ENCODE measurements around the gene GPR146.

Gene GPR146

DNA sequence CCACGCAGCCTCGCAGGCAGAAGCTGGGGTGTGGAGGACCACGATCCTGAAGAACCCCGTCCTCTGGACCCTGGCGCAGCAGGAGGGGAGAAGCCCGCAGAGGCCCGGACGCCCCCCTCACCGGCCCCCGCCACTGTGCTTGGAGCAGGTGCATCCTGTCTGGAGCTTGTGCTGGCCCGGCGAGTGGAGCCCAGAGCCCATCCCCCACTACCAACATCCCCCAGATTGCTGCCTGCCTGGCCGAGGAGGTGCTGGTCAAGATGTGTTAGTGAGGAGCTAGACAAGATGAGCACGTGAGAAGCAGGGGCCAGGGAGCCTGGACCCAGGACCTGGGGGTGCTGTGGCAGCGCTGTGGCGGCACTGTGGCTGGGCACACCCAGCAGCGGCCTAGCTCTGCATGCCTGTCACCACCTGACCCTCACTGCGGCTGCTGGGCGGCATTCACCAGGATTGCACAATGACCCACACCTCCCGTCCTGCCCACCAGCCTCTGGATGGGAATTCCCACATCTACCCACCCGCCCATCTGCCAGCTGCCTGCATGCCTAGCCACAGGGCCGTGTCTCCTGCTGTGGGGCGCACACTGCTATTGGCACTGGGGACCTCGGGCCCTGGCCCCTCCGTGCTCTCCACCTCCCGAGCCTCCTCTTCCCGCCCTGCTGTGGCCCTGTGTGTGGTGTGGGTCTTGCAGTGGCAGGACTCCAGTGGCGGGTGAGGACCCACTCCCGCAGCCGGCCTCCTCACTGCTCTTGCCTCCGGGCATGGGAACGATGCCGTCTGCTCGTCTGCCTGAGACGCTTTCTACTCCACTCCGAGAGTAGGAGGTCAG is 11.8 kb downstream of the GPR146 start:
- Histone ChIP-seq H3F3A (ENCODE audit: insufficient read depth) (no peaks in the 10 kb centered on the region), H3K4me2 (ENCODE audit: low read depth, low read length, poor library complexity, severe bottlenecking) (no peak overlapping the region), H3K27me3 (ENCODE audit: low read length) (no peaks in the 10 kb centered on the region), H3K79me2 (ENCODE audit: insufficient read depth, low read length) (no peaks in the 10 kb centered on the region), H3K36me3 (ENCODE audit: low read length) (no peaks in the 10 kb centered on the region), H3K9me3 (ENCODE audit: insufficient read depth, low read length) (no peaks in the 10 kb centered on the region), H3K9me2 (replicated peaks; ENCODE audit: insufficient read depth, low read length) (no peaks in the 10 kb centered on the region), H3K4me3 (ENCODE audit: insufficient read depth, low read length, poor library complexity, severe bottlenecking) (no peak overlapping the region), H4K20me1 (ENCODE audit: low read depth, low read length) (no peaks in the 10 kb centered on the region), H3K27ac (ENCODE audit: low read depth, low read length) (no peak overlapping the region), H3K9ac (ENCODE audit: low read length) (no peak overlapping the region), H2AFZ (ENCODE audit: low read depth, low read length, severe bottlenecking) (no peak overlapping the region)
- TF ChIP-seq, protein P1, sequence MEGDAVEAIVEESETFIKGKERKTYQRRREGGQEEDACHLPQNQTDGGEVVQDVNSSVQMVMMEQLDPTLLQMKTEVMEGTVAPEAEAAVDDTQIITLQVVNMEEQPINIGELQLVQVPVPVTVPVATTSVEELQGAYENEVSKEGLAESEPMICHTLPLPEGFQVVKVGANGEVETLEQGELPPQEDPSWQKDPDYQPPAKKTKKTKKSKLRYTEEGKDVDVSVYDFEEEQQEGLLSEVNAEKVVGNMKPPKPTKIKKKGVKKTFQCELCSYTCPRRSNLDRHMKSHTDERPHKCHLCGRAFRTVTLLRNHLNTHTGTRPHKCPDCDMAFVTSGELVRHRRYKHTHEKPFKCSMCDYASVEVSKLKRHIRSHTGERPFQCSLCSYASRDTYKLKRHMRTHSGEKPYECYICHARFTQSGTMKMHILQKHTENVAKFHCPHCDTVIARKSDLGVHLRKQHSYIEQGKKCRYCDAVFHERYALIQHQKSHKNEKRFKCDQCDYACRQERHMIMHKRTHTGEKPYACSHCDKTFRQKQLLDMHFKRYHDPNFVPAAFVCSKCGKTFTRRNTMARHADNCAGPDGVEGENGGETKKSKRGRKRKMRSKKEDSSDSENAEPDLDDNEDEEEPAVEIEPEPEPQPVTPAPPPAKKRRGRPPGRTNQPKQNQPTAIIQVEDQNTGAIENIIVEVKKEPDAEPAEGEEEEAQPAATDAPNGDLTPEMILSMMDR (IDR thresholded peaks at IDR 0.05; ENCODE audit: insufficient read depth, low read length, poor library complexity, severe bottlenecking) = no peak
- TF ChIP-seq EZH2phosphoT487 (conservative IDR thresholded peaks at IDR 0.05; ENCODE audit: low read length) = no peak

DNA sequence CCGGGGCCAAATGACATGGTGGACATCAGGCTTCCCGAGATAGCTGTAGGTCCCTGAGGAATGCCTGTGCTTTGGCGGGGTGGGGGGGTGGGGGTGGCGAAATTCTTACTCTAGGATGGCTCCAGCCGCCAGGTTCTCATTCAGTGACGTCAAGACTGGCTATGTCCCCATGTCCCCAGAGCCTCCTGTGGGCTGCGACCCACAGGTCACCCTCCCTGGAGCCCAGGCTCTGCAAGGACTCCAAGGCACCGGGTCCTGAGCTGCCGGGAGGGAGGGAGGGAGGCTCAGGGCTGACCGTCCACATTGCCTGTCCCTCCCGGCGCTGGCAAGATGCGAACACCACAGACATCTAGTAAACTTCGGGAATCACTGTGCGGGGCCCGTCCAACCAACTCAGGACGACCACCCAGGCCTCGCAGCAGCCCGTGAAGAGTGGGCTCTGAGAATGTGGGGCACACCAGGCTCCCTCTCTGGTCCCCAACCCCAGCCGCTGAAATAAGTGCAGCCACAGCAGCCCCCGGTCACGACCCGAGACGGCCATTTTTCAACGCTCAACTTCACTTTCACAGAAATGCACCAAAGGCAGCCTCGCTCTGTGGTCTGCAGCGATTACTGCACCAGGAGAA is 12.6 kb downstream of the GPR146 start:
- H2AFZ ChIP-seq (ENCODE audit: low read depth, low read length, severe bottlenecking) = no peak overlapping the region
- H3K27me3 ChIP-seq (ENCODE audit: low read length) = no peaks in the 10 kb centered on the region
- H3K9ac ChIP-seq (ENCODE audit: low read length) = no peak overlapping the region
- H3K27ac ChIP-seq (ENCODE audit: low read depth, low read length) = no peak overlapping the region
- TF ChIP-seq, protein P1 (IDR thresholded peaks at IDR 0.05; ENCODE audit: insufficient read depth, low read length, poor library complexity, severe bottlenecking) = no peak
- TF ChIP-seq EZH2phosphoT487 (conservative IDR thresholded peaks at IDR 0.05; ENCODE audit: low read length) = no peak
- H4K20me1 ChIP-seq (ENCODE audit: low read depth, low read length) = no peaks in the 10 kb centered on the region
- no peak overlapping the region for H3K4me3 ChIP-seq (ENCODE audit: insufficient read depth, low read length, poor library complexity, severe bottlenecking)
- no peaks in the 10 kb centered on the region for H3K9me3 ChIP-seq (ENCODE audit: insufficient read depth, low read length)
- H3K9me2 ChIP-seq (replicated peaks; ENCODE audit: insufficient read depth, low read length) = no peaks in the 10 kb centered on the region
- no peaks in the 10 kb centered on the region for H3F3A ChIP-seq (ENCODE audit: insufficient read depth)
- no peaks in the 10 kb centered on the region for H3K79me2 ChIP-seq (ENCODE audit: insufficient read depth, low read length)
- no peak overlapping the region for H3K4me2 ChIP-seq (ENCODE audit: low read depth, low read length, poor library complexity, severe bottlenecking)
- no peaks in the 10 kb centered on the region for H3K36me3 ChIP-seq (ENCODE audit: low read length)

DNA sequence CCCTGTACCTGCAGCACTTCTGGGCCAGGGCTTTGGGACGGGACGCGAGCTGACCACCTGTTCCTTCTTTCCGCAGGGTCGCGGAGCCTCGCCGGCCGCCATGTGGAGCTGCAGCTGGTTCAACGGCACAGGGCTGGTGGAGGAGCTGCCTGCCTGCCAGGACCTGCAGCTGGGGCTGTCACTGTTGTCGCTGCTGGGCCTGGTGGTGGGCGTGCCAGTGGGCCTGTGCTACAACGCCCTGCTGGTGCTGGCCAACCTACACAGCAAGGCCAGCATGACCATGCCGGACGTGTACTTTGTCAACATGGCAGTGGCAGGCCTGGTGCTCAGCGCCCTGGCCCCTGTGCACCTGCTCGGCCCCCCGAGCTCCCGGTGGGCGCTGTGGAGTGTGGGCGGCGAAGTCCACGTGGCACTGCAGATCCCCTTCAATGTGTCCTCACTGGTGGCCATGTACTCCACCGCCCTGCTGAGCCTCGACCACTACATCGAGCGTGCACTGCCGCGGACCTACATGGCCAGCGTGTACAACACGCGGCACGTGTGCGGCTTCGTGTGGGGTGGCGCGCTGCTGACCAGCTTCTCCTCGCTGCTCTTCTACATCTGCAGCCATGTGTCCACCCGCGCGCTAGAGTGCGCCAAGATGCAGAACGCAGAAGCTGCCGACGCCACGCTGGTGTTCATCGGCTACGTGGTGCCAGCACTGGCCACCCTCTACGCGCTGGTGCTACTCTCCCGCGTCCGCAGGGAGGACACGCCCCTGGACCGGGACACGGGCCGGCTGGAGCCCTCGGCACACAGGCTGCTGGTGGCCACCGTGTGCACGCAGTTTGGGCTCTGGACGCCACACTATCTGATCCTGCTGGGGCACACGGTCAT is 13.3 kb downstream of the GPR146 start:
- Histone ChIP-seq H3K9ac (ENCODE audit: low read length) (no peak overlapping the region), H3K79me2 (ENCODE audit: insufficient read depth, low read length) (no peaks in the 10 kb centered on the region), H3K36me3 (ENCODE audit: low read length) (no peaks in the 10 kb centered on the region)

More for the DNA sequence above, 13.3 kb downstream of the GPR146 start:
- no peaks in the 10 kb centered on the region for H3K27me3 ChIP-seq (ENCODE audit: low read length)
- no peak overlapping the region for H3K4me2 ChIP-seq (ENCODE audit: low read depth, low read length, poor library complexity, severe bottlenecking)
- H3K27ac ChIP-seq (ENCODE audit: low read depth, low read length) = no peak overlapping the region
- no peaks in the 10 kb centered on the region for H4K20me1 ChIP-seq (ENCODE audit: low read depth, low read length)
- TF ChIP-seq, protein P1 (IDR thresholded peaks at IDR 0.05; ENCODE audit: insufficient read depth, low read length, poor library complexity, severe bottlenecking) = no peak
- TF ChIP-seq EZH2phosphoT487 (conservative IDR thresholded peaks at IDR 0.05; ENCODE audit: low read length) = no peak
- H2AFZ ChIP-seq (ENCODE audit: low read depth, low read length, severe bottlenecking) = no peak overlapping the region
- H3F3A ChIP-seq (ENCODE audit: insufficient read depth) = no peaks in the 10 kb centered on the region
- no peak overlapping the region for H3K4me3 ChIP-seq (ENCODE audit: insufficient read depth, low read length, poor library complexity, severe bottlenecking)
- no peaks in the 10 kb centered on the region for H3K9me2 ChIP-seq (replicated peaks; ENCODE audit: insufficient read depth, low read length)
- H3K9me3 ChIP-seq (ENCODE audit: insufficient read depth, low read length) = no peaks in the 10 kb centered on the region
